SK-N-DZ (cell line): Measurements from ENCODE around the gene MCFD2.

Source experiments
- DNase-seq: peaks from one replicate; pipeline ENCODE4 v3.0.0-alpha.2; 2015; ENCODE audit warnings: low spot score

MCFD2 gene

DNA sequence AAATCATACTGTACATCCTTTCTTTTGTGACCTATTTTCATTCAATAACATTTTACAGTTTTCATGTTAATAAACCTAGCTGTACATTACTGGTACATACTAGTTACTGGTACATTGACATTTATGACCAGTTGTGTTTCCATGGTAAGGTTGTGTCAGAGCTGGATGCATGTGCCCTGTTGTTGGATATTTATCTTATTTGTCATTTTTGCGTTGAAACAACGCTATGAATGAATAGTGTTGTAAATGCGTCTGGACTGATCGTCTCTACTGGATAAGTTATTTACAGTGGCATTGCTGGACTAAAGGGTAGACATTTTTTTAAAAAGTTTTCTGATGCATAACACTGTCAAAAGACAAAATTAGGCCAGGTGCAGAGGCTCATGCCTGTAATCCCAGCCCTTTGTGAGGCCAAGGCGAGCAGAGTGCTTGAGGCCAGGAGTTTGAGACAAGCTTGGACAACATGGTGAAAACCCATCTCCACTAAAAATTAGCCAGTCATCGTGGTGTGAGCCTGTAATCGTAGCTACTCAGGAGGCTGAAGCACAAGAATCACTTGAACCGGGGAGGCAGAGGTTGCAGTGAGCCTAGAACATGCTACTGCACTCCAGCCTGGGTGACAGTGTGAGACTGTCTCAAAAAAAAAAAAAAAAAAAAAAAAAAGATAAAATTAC lies 40.2 kb downstream of the MCFD2 start:
- DNase-seq = no peak

DNA sequence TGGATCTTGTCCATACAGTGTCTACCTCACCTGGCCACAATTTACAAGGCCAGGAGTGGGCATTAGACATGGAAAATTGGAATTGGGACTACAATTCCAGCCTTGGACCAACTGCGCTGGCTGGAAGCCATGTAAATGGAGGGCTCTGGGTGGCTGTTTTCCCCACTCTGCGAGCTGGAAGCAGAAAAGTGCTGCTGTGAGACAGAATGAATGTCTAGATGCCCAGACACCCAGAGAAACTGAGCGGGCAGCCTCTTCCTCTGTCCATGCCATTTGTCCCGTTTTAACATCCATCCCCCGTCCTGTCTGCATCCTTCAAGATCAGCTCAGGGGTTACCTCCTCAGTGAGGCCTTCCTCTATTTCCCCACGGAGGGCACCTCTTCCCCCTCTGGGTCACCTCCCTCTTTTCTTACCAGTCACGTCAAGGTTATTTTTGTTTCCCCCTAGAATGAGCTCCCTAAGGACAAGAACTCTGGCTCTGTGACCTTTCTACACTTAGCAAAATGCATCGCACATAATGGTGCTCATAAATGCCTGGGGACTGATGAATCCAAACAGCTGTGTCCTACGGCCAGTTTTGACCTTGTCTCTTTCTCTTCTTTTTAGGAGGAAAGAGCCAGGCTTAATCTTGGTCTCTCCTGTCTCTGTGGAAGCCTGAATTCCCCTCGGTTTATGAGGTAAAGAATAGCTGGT lies 41.2 kb downstream of the MCFD2 start:
- DNase-seq = no peak

DNA sequence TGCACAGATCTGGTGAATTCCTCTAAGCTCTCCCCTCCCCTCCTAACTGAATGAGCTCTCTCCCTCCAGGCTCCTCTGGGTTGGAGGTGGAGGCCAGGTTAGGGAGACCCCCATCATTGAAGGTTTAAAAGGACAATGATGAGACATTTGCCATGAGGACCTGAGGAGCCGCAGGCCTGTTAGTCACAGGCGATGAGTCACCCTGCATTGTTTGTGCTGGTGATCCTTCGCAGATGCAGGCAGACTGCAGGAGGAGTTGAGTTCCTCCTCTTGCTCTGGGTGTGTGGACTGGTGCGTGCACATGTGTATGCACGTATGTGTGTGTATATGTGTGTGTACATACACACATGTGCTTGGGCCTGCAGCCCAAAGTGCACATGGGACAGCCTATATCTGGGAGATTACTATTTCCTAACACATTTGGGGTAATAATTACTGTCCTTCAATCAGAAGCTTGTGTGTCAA lies 42.0 kb downstream of the MCFD2 start:
- peak; percentile 30 for DNase-seq

DNA sequence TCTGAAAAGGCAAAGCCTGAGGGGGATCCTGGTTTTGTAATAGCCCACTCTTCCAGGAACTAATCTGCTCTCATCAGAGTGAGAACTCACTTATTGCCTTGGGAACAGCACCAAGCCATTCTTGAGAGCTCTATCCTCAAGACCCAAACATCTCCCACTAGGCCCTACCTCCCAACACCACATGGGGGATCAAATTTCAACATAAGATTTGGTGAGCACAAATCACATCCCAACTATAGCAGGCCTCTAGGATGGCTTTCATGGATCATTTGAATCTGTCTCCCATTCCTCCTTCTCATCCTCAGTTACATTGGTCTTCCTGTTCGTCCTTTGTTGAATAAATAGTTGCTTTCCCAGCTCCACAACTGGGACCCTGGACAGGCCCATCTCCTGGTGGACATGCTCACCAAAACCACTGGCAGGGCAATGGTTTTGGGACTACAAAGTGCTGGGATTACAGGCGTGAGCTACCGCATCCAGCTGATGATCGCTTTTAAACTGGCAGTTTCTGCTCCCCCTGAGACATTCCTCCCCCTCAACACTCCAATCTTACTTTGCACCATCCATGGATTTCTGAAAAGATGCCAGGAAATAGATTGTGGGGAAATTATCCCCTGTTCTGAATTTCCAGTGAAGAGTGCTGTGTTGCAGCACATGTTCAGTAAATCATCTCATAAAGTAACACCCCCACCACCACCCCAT lies 42.6 kb downstream of the MCFD2 start:
- DNase-seq = no peak

DNA sequence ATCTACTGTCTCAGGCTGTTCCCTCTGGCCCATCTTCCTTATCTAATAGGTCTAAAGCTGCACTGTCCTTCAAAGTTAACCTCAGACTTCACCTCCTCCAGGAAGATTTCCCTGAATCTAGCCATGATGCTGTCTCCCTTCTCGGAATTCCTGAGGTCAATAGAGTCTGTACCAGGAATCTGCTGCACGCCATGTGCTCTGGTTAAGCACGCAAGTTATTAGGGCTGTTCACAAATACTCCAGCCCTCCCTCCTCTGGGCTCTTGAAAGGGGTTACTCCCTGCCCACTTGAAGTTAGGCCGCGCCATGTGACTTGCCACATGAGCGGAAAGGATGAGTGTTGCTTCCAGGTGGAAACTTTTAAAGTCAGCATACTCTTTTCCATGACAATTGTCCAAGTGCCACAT lies 43.6 kb downstream of the MCFD2 start:
- DNase-seq = no peak

DNA sequence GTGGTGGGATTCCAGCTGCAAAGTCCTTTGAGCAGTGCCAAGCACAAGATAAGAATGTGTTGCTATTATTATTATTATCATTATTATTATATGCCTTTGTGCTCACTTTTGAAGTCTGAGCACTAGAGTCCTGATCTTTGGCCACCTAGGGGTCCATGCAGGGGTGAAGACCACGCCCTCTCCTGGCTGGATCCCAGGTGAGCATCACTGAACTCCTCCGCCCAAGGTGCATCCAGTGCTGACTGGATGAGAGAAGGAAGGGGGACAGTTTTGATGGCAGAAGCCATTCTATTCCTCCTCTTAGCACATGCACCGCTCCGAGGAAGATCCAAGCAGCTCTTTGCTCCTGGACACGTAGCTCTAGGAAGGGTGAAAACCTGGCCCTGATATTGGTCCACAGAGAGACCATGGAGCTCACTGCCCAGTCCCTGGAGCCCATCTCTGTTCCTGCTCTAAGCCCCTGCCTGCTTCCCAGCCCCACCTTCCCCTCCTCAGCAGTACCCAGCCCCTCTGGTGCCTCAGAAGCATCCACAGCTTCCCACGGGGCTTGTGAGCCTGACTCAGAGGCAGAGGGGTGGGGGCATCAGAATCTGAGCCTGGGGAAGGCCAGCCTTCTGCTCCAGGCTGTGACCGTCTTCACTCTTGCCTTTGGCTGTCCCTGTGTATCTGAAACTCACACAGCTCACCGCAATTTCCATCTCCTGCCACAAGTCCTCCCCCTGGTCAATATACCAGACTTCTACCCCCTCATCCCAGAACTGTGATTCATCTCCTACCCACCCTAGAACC lies 45.4 kb downstream of the MCFD2 start:
- DNase-seq = no peak

DNA sequence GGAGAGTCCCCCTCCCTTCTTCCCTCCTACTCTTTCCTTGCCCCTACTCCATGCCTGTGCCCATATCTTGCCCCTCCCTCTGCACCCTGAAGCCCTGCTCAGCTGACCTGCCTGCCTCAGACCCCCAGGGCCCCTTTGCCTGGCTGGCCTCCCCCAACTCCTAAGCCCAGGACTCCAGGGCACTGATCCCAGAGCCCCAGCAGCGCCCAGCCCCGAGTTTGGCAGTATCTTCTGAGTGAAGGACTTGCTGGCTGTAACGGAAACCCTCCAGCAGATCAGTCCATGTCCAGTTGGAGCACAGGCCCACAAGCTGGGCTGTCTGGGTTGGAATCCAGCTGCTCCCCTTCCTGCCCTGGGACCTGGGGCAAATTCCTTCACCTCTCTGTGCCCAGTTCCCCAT lies 46.0 kb downstream of the MCFD2 start:
- no peak for DNase-seq

DNA sequence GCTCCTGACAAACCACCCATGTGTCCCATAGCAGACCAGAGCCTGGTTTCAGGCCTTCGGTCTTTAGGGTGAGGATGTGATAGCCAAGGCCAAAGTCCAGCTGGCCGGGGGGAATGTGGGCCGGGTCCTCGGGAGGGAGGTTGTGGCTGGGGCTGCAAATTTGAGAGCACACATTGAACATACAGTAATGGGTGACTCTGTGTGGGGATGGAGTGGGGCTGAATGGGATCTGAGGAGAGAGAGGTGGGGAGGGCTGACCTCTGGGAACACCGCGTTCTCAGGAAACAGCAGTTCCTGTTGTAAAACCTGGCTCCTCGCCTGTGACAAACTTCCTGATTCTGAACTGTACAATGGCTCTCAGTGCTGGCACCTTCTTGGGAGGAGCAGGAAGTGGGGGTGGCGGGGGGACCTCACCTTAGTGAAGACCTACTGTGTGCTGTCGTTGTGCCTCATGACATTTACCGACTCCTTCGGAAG lies 48.8 kb downstream of the MCFD2 start:
- no peak for DNase-seq

DNA sequence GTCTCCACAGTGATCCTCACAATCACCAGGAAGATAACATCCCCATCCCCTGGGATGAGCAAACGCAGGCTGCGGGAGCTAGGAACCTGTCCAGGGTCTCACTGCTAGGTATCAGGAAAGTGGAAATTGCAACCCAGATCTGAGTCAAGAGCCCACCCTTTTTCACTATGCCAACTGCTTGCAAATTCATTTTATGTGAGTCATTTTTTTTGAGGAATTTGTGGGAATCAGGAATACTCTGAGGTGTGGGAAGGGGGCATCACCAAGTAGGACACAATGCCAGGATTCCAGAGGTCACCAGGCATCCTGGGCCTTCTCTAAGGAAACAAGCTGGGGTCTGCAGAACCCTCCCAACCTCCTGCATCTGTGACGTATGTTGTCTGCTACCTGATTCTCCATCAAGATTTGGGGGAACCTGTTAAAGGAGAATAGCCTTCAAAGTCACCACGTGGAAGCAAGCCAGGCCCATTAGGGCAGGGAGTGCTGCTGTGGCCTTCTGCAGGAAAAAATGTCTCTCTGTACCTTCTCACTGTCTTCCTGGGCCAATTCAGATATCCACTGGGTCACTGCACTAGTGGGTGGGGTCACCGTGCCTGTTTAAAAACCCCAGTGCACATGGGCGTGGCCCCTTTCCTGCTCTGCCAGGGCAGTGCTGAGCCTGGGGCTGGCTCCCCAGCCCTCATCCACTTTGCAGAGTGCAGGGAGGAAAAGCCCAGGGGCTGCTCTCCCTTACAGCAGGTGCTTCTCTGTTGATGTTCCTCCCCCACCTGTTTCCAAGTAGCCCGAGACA lies 50.2 kb downstream of the MCFD2 start:
- DNase-seq = no peak

DNA sequence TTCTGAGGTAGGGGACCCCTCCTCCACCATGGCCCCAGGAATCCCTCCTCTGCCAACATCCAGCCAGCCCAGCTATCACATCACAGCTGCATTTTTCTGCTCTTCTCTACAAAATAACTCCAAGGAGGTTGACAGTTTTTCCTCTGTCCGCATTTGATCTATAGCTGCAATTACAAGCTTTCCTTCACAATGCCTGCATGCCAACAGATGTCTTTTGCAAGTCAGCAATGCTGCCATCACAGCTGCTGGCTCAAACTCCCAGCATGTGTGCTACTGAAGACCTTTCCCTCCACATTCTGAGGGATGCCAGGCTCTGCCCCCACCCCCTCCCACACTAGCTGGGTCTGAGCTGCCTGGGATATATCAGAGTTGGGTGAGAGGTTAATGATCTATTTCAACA lies 51.7 kb downstream of the MCFD2 start:
- DNase-seq = no peak

DNA sequence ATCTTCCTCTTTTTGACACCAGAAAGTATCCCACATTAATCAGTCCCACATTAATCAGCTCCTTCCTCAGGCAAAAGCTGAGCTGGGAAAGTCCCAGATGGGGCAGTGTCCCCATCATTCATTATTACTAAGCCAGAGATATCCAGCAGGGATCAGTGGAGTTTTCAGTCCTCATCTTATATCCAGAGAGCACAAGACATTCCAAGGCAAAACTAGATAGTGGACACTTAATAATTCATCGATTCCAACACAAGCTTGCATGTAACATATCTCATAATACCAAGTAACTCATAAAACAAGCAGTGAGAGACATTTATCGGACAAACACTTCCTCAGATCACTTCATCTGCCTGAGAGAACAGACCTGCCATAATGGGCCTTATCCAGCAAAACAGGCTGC lies 53.1 kb downstream of the MCFD2 start:
- DNase-seq = no peak

DNA sequence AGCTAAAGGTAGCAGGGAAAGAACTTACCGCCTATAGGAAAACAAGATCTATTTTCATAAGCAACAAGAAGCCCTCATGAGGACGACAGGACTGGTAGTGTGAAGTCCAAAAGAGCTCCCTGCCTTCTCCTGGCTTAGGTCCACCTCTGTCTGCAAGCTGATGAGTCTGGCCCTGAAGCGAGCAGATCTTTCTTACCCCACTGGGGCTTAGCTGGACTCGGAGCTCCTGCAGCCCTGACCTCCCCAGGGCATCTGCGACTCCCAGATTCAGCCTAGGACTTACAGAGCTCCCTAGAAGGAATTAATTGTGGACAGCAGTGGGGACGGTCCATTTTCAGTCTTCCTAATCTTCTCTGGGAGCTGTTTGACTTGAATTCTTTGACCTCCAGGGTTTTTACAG lies 53.7 kb downstream of the MCFD2 start:
- no peak for DNase-seq

DNA sequence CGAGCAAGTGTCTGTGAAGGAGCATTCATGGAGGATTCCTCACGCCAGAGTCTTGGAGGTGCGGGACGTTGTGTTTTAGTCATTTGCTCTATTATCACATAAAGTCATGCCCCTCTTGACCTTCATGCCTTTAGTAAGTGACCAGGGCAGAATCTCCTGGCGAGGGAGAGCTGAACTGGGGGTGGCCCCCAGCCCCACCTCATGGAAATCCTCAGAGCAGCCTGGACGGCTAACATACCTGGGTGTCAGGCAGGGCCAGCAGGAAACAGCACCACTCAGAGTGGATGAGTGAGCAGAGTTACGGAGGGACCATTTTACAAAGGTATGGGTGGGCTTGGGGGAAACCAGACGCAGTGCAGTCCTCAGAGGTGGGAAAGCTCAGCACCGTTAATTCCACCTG lies 56.1 kb downstream of the MCFD2 start:
- no peak for DNase-seq

DNA sequence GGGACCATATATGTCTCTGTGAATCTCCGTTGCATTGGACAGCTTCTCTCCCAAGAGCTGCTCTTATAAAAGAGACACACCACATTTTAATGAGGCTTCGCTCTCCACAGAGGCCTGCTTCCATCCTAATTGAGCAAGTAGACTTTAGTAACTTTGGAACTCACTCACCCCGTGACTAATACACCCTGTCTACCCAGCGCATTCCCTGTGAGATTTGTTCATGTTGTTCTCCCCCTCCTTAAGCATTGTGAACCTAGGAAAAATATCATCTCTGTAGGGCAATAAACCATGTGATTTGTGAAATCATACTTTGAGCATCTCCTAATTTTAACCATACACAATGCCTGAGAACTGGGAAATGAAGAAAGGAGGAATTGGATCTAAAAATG lies 56.9 kb downstream of the MCFD2 start:
- no peak for DNase-seq

DNA sequence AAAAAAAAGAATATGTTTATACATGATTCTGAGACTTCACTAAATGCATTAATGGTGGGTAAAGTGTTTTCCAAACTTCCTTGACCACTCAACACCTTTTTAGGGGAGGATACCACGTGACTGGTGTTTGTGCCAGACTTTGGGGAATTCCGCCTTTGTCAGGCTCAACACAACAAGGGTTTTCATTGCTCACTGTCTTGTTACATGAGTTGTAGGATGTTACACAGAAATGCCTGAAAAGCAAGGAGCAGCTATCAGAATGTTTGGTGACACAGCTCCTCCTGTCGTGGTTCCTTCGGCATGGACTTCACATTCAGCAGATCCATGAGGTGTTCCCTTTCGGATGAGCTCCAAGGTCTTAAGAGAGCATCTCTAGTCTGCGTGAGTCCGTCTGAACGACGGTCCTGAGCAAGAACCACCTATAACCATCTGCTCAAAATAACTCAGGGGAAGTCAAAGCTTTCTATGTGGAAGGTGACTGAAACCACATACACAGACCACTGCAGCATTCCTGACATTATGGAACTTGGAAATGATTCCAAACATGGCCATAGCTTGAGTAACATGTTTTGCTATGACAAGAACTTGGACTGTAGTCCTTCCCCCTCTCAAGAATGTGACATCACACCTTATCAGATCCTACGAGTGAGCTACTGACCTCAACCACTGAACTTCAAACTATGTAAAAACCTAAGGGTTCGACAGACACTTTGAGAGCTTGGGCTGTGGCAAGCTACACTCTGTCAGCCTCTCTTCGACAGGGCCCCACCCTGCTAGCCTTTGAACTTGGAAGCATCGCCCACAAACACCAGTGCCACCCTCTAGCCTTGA lies 57.5 kb downstream of the MCFD2 start:
- no peak for DNase-seq

DNA sequence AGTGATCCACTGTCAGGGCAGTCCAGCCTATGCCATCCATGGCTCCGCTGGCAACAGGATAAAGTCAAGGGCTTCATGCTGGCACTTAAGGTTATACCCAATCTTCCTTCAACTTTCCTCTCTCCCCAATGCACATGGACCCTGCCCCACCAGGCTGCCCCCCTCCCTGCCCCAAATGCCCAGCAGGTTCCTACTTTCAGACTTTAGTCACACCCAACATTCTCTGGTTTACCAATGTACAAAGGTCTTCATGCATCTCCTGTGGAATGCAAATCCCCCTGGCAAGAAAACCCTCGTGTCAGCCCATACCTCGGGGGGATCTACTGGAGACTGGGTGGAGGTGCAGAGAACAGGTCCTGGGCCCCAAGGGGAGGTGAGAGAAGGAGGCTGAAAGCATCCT lies 59.3 kb downstream of the MCFD2 start:
- no peak for DNase-seq

DNA sequence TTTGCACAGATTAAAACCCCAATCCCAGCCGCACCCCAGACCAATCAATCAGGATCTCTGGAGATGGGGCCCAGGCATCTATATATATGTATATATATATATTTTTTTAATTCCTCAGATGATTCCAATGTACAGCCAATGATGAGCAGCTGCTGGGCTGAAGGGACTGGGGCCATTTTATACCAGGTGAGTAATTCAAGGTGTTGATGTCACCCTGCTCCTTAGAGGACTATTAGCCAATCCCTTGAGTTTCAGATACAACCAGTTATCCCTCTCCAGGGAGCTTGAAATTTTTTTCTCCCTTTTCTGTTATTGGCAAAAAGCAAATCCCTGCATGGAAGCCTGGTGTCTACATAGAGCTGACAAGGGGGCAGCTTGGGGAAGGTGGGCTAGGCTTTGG lies 59.8 kb downstream of the MCFD2 start:
- no peak for DNase-seq

DNA sequence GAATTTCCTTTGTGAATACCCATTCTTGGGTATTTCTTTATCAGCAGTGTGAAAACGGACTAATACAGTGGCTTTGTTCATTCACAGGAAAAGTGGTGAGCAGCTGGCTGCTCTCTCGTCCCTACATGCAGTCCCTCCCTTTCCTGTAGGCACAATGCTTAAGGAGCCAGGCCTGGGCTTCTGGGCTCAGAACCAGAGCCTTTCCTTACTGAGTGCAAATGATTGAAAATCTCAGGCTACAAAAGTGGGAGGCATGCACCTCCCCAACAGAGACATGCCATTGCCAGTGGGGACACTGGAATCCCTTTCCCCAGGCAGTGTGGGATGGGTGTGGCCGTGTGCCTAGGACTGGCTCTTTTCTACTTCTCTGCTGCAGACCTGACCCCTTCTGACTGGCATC lies 61.3 kb downstream of the MCFD2 start:
- no peak for DNase-seq

DNA sequence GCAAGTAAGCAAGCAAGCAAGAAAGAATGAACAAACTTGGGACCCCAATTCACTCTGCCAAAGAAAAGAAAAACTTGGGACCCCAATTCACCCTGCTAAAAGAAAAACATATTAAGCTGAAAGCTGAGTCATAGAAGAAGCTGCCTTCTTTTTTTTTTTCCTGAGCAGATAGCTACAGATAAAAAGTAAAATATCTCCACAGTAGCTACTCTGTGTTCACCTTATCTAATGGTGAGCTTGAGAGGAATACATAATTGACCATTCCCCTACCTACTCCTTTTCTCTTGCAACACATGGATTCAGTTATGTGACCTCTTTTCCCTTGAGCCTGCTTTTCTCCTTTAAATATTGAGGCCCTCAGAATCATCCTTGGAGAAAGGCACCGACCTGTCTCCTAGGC lies 63.0 kb downstream of the MCFD2 start:
- DNase-seq = no peak

DNA sequence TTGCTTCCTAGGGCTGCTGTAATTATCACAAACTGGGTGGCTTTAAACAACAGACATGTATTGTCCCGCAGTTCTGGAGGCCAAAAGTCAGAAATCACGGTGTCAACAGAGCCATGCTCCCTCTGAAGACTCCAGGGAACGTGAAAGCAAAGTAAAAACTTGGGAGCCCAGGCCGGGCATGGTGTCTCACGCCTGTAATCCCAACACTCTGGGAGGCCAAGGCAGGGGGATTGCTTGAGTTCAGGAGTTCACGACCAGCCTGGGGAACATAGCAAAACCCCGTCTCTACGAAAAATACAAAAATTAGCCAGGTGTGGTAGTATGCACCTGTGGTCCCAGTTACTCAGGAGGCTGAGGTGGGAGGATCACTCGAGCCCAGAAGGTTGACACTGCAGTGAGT lies 63.5 kb downstream of the MCFD2 start:
- no peak for DNase-seq
